Adrenal gland (tissue), 5 donors: ENCODE measurements around the gene SP140L.

Experiments used
- POLR2A ChIP-seq, 2 donors: fragments of 450-650 bp; IDR thresholded peaks; one replicate each; pipeline ENCODE4 v1.6.1; 2017; ENCODE audit warnings: antibody characterized with exemption in 2 of 2, mild to moderate bottlenecking in 2 of 2, moderate library complexity in 1 of 2
- TF ChIP-seq, protein P1 (sequence below), 6 experiments: fragments of 450-650 bp in 4 of 6; fragments of 200-600 bp in 2 of 6; sonication (generic) in 1 of 6; IDR thresholded peaks; 1 replicate in 5 of 6; 2 replicates in 1 of 6; pipeline versions ENCODE4 v1.5.1 to v1.8.0; 2016 to 2021; ENCODE audit warnings: antibody characterized with exemption in 6 of 6, mild to moderate bottlenecking in 2 of 6, moderate library complexity in 1 of 6
- donor health status: DM: no; HTN: no; CAD: no.

DNA sequence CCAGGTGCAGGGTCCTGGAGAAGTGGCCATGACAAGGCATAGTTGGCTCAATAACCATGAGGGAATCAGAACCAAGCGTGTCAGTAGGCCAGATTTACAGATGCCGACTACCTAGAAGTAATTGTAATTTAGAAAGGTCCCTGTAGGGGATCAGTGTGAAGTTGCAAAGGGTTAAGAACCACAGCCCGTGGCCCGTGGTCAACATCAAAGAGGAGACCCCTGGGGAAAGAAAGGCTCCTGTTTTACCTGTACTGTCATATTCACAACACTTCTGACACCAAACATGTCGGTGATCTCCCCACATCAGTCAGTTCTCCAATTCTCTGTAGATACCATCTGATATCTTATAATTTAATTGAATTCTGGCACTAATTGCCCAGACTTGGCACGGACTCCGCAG lies 120.0 kb downstream of the SP140L start:
- TF ChIP-seq, protein P1, sequence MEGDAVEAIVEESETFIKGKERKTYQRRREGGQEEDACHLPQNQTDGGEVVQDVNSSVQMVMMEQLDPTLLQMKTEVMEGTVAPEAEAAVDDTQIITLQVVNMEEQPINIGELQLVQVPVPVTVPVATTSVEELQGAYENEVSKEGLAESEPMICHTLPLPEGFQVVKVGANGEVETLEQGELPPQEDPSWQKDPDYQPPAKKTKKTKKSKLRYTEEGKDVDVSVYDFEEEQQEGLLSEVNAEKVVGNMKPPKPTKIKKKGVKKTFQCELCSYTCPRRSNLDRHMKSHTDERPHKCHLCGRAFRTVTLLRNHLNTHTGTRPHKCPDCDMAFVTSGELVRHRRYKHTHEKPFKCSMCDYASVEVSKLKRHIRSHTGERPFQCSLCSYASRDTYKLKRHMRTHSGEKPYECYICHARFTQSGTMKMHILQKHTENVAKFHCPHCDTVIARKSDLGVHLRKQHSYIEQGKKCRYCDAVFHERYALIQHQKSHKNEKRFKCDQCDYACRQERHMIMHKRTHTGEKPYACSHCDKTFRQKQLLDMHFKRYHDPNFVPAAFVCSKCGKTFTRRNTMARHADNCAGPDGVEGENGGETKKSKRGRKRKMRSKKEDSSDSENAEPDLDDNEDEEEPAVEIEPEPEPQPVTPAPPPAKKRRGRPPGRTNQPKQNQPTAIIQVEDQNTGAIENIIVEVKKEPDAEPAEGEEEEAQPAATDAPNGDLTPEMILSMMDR (IDR thresholded peaks at IDR 0.05): no peak
- TF ChIP-seq POLR2A (IDR thresholded peaks at IDR 0.05): no peak
